SK-N-MC (cell line): ENCODE results near the gene PLPP3.
A peak's percentile ranks its signal among the peaks of the same experiment; 100 is the strongest.

ENCODE experiments used
- DNase-seq: peaks from one replicate; pipeline ENCODE4 v3.0.0-alpha.2; 2011; ENCODE audit warnings: low read depth, low spot score
- H3K27ac ChIP-seq: fragments of 200-600 bp; sonication (generic); 2 replicates; pipeline ENCODE4 v1.5.1; 2016; ENCODE audit warnings: mixed run types
- H3K36me3 ChIP-seq: fragments of 200-600 bp; sonication (generic); 2 replicates; pipeline ENCODE4 v1.6.1; 2017; ENCODE audit warnings: antibody characterized with exemption, low read length, mixed read lengths; ENCODE audit not compliant: insufficient read depth
- H3K4me3 ChIP-seq: fragments of 200-600 bp; sonication (generic); 2 replicates; pipeline ENCODE4 v1.5.1; 2016
- H3K9ac ChIP-seq: fragments of 200-600 bp; sonication (generic); 2 replicates; pipeline ENCODE4 v1.8.0; 2017; ENCODE audit warnings: mixed run types, mixed read lengths; ENCODE audit not compliant: insufficient read length
- H3K9me3 ChIP-seq: fragments of 200-600 bp; sonication (generic); 2 replicates; pipeline ENCODE4 v1.6.1; 2017; ENCODE audit warnings: low read depth, mild to moderate bottlenecking, antibody characterized with exemption, low read length, moderate library complexity, mixed read lengths
- EZH2 ChIP-seq: fragments of 200-600 bp; sonication (generic); IDR thresholded peaks from one replicate; pipeline ENCODE4 v1.6.1; 2017; ENCODE audit warnings: antibody characterized with exemption
- FOXP2 ChIP-seq: optimal IDR thresholded peaks from 2 replicates; pipeline ENCODE3; 2011; ENCODE audit warnings: mild to moderate bottlenecking, moderate library complexity; ENCODE audit not compliant: insufficient read depth; ENCODE audit errors: extremely low read length, control extremely low read depth
- POLR2AphosphoS5 ChIP-seq: IDR thresholded peaks from 2 replicates; pipeline ENCODE4 v1.6.1; 2012; ENCODE audit warnings: mild to moderate bottlenecking, low read depth, low read length, borderline replicate concordance

PLPP3 gene

DNA sequence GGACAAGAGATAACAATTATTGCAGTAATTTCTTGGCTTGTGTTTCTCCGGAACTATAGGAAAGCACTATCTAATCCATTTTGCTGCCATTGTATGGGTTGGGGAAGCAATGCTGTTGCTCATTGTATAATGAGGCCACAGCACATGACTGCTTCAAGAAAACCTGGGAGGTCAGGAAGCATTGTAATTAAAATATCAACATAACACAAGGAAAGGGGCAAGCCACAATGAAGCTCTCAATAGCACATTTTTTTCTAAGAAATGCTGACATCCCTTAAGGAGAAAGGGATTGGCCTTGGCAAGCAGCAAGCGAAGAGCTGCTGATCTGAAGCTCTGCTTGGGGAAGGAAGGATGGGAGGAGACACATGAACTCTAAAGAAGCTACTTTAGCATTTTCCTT is 44.0 kb downstream of the PLPP3 start:
- H3K4me3 ChIP-seq = no peak overlapping the region
- H3K36me3 ChIP-seq = no peaks in the 10 kb centered on the region
- no peak for DNase-seq
- TF ChIP-seq FOXP2 = no peak
- no peak for TF ChIP-seq POLR2AphosphoS5
- TF ChIP-seq EZH2 = no peak
- H3K27ac ChIP-seq = no peak overlapping the region
- H3K9me3 ChIP-seq = no peaks in the 10 kb centered on the region
- H3K9ac ChIP-seq = no peak overlapping the region

DNA sequence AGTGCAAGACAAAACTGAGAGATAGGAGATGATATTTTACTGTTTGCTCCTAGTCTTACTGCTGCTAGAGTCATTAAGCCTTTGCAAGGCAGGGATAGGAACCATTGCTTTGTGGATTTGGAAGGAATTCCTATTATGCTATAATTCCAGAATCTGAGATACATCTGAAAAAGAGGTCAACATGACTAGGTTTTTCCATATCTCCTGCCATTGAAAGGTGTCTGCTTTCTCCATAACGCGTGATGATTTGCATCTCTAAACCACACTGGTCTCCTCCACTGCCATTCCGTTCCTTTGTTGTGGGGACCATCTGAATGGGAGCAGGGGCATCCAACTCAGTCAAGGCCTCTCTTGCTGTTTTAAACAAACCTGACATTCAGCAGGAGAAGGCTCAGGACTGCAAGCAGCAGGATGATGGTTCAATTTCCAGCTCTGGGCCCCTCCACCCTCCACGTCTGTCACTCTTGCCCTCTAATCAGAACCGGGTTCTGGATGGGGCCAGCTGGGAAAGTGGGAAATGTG is 45.2 kb downstream of the PLPP3 start:
- H3K9me3 ChIP-seq = no peaks in the 10 kb centered on the region
- H3K4me3 ChIP-seq = no peak overlapping the region
- no peak overlapping the region for H3K9ac ChIP-seq
- DNase-seq = no peak
- H3K27ac ChIP-seq = no peak overlapping the region
- no peaks in the 10 kb centered on the region for H3K36me3 ChIP-seq
- TF ChIP-seq EZH2 (no peak), POLR2AphosphoS5 (no peak), FOXP2 (no peak)

DNA sequence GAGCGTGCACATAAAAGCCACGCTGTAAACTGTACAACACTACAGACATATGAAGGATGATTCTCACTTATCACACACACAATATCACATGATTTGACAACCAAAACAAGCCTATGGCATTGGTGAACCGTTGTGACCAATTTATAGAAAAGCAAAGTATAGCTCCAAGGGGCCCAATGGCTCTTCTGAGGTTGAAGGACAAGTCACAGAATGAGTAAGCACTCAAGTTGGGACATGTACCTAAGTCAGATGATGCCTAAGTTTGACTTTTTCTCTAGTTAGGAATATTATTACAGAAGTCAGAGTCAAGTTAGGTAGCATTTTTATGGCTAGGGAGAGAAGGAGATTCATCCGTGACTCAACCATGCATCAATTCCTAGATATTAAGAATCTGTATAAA is 45.7 kb downstream of the PLPP3 start:
- TF ChIP-seq FOXP2 = no peak
- no peak for TF ChIP-seq EZH2
- TF ChIP-seq POLR2AphosphoS5 = no peak
- no peaks in the 10 kb centered on the region for H3K9me3 ChIP-seq
- H3K4me3 ChIP-seq = no peak overlapping the region
- H3K27ac ChIP-seq = no peak overlapping the region
- DNase-seq = no peak
- H3K9ac ChIP-seq = no peak overlapping the region
- no peaks in the 10 kb centered on the region for H3K36me3 ChIP-seq

DNA sequence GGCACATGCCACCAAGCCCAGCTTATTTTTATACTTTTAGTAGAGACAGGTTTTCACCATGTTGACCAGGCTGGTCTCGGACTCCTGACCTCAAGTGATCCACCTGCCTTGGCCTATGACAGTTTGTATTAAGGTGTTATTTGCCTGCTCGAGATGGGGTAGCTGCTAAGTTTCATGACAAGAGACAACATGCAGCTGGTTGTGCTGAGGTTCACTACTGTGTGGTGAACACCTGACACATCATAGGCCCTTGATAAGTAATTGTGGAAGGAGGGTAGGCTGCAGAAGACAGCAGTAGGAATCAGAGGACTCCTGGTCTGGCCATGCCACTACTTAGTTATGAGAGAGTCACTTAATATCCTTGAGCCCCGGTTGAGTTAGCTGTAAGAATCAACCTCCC is 46.2 kb downstream of the PLPP3 start:
- no peak for DNase-seq
- Histone ChIP-seq H3K27ac (no peak overlapping the region), H3K36me3 (no peaks in the 10 kb centered on the region), H3K9ac (no peak overlapping the region), H3K9me3 (no peaks in the 10 kb centered on the region), H3K4me3 (no peak overlapping the region)
- no peak for TF ChIP-seq EZH2
- TF ChIP-seq FOXP2 = no peak
- no peak for TF ChIP-seq POLR2AphosphoS5

DNA sequence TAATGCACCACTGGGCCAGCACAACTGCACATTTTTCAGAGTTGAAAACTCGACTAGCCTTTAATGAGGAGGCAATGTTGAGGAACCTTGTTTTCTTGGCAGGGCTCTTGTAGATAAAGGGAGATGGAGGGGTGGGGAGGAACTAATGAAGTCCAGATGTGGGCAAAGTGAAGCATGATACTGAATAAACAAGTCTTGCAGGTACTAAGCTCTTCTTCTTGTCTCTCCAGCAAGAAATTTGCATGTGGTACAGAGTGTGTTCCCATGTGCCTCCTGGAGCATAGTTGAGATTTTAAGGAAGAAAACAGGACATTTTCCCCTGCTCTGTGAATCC is 47.0 kb downstream of the PLPP3 start:
- Histone ChIP-seq H3K36me3 (no peaks in the 10 kb centered on the region), H3K9ac (no peak overlapping the region), H3K4me3 (no peak overlapping the region), H3K27ac (peak overlapping the region; percentile 5; the same call in 1 of the 2 replicates), H3K9me3 (no peaks in the 10 kb centered on the region)
- TF ChIP-seq FOXP2 (peak; percentile 65), EZH2 (no peak)
- DNase-seq = peak; percentile 28

DNA sequence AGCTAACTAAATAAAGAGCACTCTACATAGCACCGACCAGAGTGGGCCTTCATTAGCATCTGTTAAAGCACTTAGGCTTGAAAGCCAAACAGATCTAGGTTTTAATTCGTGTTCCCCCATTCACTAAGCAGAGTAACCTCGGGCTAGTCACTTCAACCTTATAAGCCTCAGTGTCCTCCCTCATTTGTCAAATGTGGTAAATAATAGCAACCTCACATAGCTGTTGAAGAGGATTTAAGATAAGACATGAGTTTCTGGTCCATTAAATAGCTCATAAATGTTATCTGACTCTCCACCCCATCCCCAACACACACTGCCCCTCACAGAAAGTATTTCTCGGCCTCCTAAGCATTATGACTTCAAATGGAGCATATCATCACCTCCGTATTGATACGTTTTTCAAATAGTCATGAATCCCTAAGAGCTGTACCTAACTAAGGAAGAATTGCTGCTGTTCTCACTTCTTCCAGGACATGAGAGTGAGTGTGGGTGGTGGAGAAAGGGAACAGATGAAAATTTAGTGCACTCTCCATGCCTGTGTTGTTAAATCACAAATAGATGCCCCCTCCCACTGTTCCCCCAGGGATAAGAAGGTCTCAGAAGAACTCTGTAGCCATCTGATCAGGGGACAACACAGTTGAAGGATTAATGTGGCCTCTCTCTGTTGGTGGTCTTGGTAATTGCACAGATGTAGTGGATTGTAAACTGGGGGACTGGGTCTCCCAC is 47.6 kb downstream of the PLPP3 start:
- no peak for DNase-seq
- Histone ChIP-seq H3K9me3 (no peaks in the 10 kb centered on the region), H3K36me3 (no peaks in the 10 kb centered on the region), H3K9ac (no peak overlapping the region), H3K27ac (peak overlapping the region; percentile 5; the same call in 1 of the 2 replicates), H3K4me3 (no peak overlapping the region)
- no peak for TF ChIP-seq POLR2AphosphoS5
- TF ChIP-seq FOXP2 = no peak
- TF ChIP-seq EZH2 = no peak

DNA sequence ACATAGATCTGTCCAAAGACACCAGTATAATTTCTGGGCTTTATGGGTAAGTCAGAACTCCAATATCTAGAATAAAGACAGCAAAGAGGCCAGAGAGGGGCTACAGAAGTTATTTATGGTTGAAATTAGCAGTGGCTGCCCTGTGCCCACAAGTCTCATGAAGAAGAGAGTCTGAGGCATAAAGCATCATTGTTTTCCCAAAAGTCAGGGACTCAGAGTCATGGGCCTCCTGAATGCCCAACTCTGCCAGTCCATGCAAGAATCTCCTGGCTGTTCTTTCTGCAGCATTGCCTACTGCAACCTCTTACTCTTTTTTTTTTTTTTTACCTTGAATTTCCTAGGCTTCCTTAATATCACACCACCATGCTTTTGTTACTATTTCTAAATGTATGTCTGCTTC is 49.6 kb downstream of the PLPP3 start:
- Histone ChIP-seq H3K9me3 (no peaks in the 10 kb centered on the region), H3K27ac (no peak overlapping the region), H3K36me3 (no peaks in the 10 kb centered on the region), H3K9ac (no peak overlapping the region), H3K4me3 (no peak overlapping the region)
- DNase-seq = no peak
- no peak for TF ChIP-seq EZH2
- no peak for TF ChIP-seq FOXP2
- TF ChIP-seq POLR2AphosphoS5 = no peak

DNA sequence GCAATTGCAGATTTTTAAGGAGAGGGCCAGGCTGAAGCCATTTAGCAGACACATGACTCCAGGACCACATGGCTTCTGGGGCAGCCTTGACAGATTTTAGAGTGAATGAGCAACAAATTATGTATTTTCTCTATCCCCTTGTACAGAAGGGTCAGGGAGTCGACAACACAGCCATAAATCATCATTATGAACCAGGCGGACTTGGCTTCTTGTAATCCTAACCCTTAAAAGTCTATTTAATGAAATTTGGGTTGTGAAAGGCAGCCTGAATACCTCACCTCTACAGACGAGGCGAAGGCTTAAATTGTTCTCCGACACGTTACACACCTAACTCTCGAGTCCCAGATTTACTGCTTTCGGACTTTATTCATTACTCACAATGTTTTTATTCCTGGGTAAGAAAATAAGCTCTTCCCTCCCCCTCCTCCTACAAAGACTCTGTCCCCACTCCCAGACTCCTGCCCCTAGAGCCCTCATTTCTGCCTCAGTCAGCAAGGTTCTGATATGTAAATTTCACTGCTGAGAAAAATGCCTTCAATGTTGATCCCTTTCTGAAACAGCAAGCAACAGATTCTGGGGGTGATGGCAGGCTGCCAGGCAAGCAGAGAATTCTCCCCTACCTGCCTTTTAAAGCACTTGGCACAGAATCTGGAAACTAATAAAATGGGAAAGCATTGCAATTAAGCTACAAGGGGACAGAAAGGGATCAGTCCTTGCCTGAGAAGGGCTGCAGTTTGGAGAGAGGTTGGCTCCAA is 51.6 kb downstream of the PLPP3 start:
- Histone ChIP-seq H3K9ac (no peak overlapping the region), H3K36me3 (no peaks in the 10 kb centered on the region)
- no peak for TF ChIP-seq EZH2
- no peak for TF ChIP-seq POLR2AphosphoS5
- no peak for TF ChIP-seq FOXP2

More for the DNA sequence above, 51.6 kb downstream of the PLPP3 start:
- no peak overlapping the region for H3K4me3 ChIP-seq
- no peak overlapping the region for H3K27ac ChIP-seq
- DNase-seq = no peak
- H3K9me3 ChIP-seq = no peaks in the 10 kb centered on the region
